ENCODE results near the gene ZNF423.

The ZNF423 gene

GRCh38 chr16:49827805-49828438, 28.0 kb downstream of the ZNF423 start:
- Histone ChIP-seq H3K27me3 (ENCODE audit: control insufficient read depth in 2 of 2, insufficient read depth in 2 of 2, low read length in 2 of 2) (no peaks in the 10 kb centered on the region), H3K36me3 (ENCODE audit: control insufficient read depth in 2 of 2, insufficient read depth in 2 of 2, low read length in 2 of 2) (no peaks in the 10 kb centered on the region), H3K4me1 (ENCODE audit: control insufficient read depth in 2 of 2, insufficient read depth in 2 of 2, low read length in 2 of 2) (peaks cover 0 to 2% of the 10 kb centered on the region in 2 donors), H3K9me3 (ENCODE audit: control insufficient read depth in 2 of 2, low read length in 2 of 2) (no peaks in the 10 kb centered on the region), H3K4me3 (ENCODE audit: low read length in 2 of 2) (no peak overlapping the region), H3K9ac (ENCODE audit: low read depth in 1 of 2, low read length in 2 of 2) (no peak overlapping the region), H3K27ac (ENCODE audit: low read depth in 2 of 2, low read length in 2 of 2) (peak overlapping the region; percentile 28 to 35)

DNA sequence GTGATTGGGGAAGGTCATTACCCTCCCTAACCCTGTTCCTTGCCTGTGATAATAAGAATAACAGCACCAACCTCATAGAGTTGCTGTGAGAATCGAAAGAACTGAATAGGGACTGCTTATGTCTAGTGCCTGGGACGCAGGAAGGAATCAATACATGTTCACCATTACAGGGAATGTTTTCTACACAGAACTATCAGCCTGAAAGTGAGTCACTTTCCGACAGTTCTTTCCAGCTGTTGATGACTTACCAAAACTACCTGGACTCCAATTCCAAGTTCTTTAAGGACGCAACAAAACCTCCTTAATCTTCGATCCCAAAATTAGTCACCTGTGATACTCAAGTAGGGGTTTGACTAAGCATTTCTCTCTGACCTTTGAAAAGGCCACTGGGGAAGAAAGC, 29.4 kb downstream of the ZNF423 start:
- H3K9ac ChIP-seq (ENCODE audit: low read depth in 1 of 2, low read length in 2 of 2), result no peak overlapping the region
- H3K27me3 ChIP-seq (ENCODE audit: control insufficient read depth in 2 of 2, insufficient read depth in 2 of 2, low read length in 2 of 2), result no peaks in the 10 kb centered on the region
- no peak overlapping the region for H3K4me3 ChIP-seq (ENCODE audit: low read length in 2 of 2)
- no peaks in the 10 kb centered on the region for H3K36me3 ChIP-seq (ENCODE audit: control insufficient read depth in 2 of 2, insufficient read depth in 2 of 2, low read length in 2 of 2)
- peaks cover 0 to 2% of the 10 kb centered on the region in 2 donors for H3K4me1 ChIP-seq (ENCODE audit: control insufficient read depth in 2 of 2, insufficient read depth in 2 of 2, low read length in 2 of 2)
- no peak overlapping the region for H3K27ac ChIP-seq (ENCODE audit: low read depth in 2 of 2, low read length in 2 of 2)
- H3K9me3 ChIP-seq (ENCODE audit: control insufficient read depth in 2 of 2, low read length in 2 of 2), result no peaks in the 10 kb centered on the region

- Histone ChIP-seq H3K9me3 (ENCODE audit: control insufficient read depth in 2 of 2, low read length in 2 of 2) (no peaks in the 10 kb centered on the region), H3K27ac (ENCODE audit: low read depth in 2 of 2, low read length in 2 of 2) (no peak overlapping the region), H3K4me1 (ENCODE audit: control insufficient read depth in 2 of 2, insufficient read depth in 2 of 2, low read length in 2 of 2) (peaks cover 0 to 2% of the 10 kb centered on the region in 2 donors), H3K27me3 (ENCODE audit: control insufficient read depth in 2 of 2, insufficient read depth in 2 of 2, low read length in 2 of 2) (no peaks in the 10 kb centered on the region), H3K36me3 (ENCODE audit: control insufficient read depth in 2 of 2, insufficient read depth in 2 of 2, low read length in 2 of 2) (no peaks in the 10 kb centered on the region), H3K9ac (ENCODE audit: low read depth in 1 of 2, low read length in 2 of 2) (no peak overlapping the region), H3K4me3 (ENCODE audit: low read length in 2 of 2) (no peak overlapping the region)
Measured at GRCh38 chr16:49825041-49825440, 30.9 kb downstream of the ZNF423 start.

- Histone ChIP-seq H3K27me3 (ENCODE audit: control insufficient read depth in 2 of 2, insufficient read depth in 2 of 2, low read length in 2 of 2) (no peaks in the 10 kb centered on the region), H3K4me3 (ENCODE audit: low read length in 2 of 2) (no peak overlapping the region), H3K27ac (ENCODE audit: low read depth in 2 of 2, low read length in 2 of 2) (no peak overlapping the region), H3K4me1 (ENCODE audit: control insufficient read depth in 2 of 2, insufficient read depth in 2 of 2, low read length in 2 of 2) (peaks cover 0 to 2% of the 10 kb centered on the region in 2 donors), H3K9me3 (ENCODE audit: control insufficient read depth in 2 of 2, low read length in 2 of 2) (no peaks in the 10 kb centered on the region), H3K36me3 (ENCODE audit: control insufficient read depth in 2 of 2, insufficient read depth in 2 of 2, low read length in 2 of 2) (no peaks in the 10 kb centered on the region), H3K9ac (ENCODE audit: low read depth in 1 of 2, low read length in 2 of 2) (no peak overlapping the region)
Measured at GRCh38 chr16:49824593-49824992, 31.3 kb downstream of the ZNF423 start.

GRCh38 chr16:49822649-49823370, 33.1 kb downstream of the ZNF423 start:
- H3K27ac ChIP-seq (ENCODE audit: low read depth in 2 of 2, low read length in 2 of 2), result no peak overlapping the region
- no peaks in the 10 kb centered on the region for H3K9me3 ChIP-seq (ENCODE audit: control insufficient read depth in 2 of 2, low read length in 2 of 2)
- no peak overlapping the region for H3K9ac ChIP-seq (ENCODE audit: low read depth in 1 of 2, low read length in 2 of 2)
- no peaks in the 10 kb centered on the region for H3K36me3 ChIP-seq (ENCODE audit: control insufficient read depth in 2 of 2, insufficient read depth in 2 of 2, low read length in 2 of 2)
- no peaks in the 10 kb centered on the region for H3K27me3 ChIP-seq (ENCODE audit: control insufficient read depth in 2 of 2, insufficient read depth in 2 of 2, low read length in 2 of 2)
- H3K4me1 ChIP-seq (ENCODE audit: control insufficient read depth in 2 of 2, insufficient read depth in 2 of 2, low read length in 2 of 2), result peaks cover 0 to 2% of the 10 kb centered on the region in 2 donors
- H3K4me3 ChIP-seq (ENCODE audit: low read length in 2 of 2), result no peak overlapping the region

- Histone ChIP-seq H3K27ac (ENCODE audit: low read depth in 2 of 2, low read length in 2 of 2) (no peak overlapping the region), H3K4me1 (ENCODE audit: control insufficient read depth in 2 of 2, insufficient read depth in 2 of 2, low read length in 2 of 2) (peaks cover 0 to 2% of the 10 kb centered on the region in 2 donors), H3K36me3 (ENCODE audit: control insufficient read depth in 2 of 2, insufficient read depth in 2 of 2, low read length in 2 of 2) (no peaks in the 10 kb centered on the region), H3K4me3 (ENCODE audit: low read length in 2 of 2) (no peak overlapping the region), H3K9me3 (ENCODE audit: control insufficient read depth in 2 of 2, low read length in 2 of 2) (no peaks in the 10 kb centered on the region), H3K9ac (ENCODE audit: low read depth in 1 of 2, low read length in 2 of 2) (no peak overlapping the region), H3K27me3 (ENCODE audit: control insufficient read depth in 2 of 2, insufficient read depth in 2 of 2, low read length in 2 of 2) (no peaks in the 10 kb centered on the region)
Measured at GRCh38 chr16:49821614-49822282, 34.2 kb downstream of the ZNF423 start.

GRCh38 chr16:49821156-49821555, 34.8 kb downstream of the ZNF423 start:
- H3K4me1 ChIP-seq (ENCODE audit: control insufficient read depth in 2 of 2, insufficient read depth in 2 of 2, low read length in 2 of 2), result peaks cover 0 to 2% of the 10 kb centered on the region in 2 donors
- no peaks in the 10 kb centered on the region for H3K27me3 ChIP-seq (ENCODE audit: control insufficient read depth in 2 of 2, insufficient read depth in 2 of 2, low read length in 2 of 2)
- no peak overlapping the region for H3K4me3 ChIP-seq (ENCODE audit: low read length in 2 of 2)
- H3K9me3 ChIP-seq (ENCODE audit: control insufficient read depth in 2 of 2, low read length in 2 of 2), result no peaks in the 10 kb centered on the region
- H3K27ac ChIP-seq (ENCODE audit: low read depth in 2 of 2, low read length in 2 of 2), result no peak overlapping the region
- no peak overlapping the region for H3K9ac ChIP-seq (ENCODE audit: low read depth in 1 of 2, low read length in 2 of 2)
- no peaks in the 10 kb centered on the region for H3K36me3 ChIP-seq (ENCODE audit: control insufficient read depth in 2 of 2, insufficient read depth in 2 of 2, low read length in 2 of 2)

GRCh38 chr16:49817754-49818507, 38.0 kb downstream of the ZNF423 start:
- no peaks in the 10 kb centered on the region for H3K4me1 ChIP-seq (ENCODE audit: control insufficient read depth in 2 of 2, insufficient read depth in 2 of 2, low read length in 2 of 2)
- H3K27ac ChIP-seq (ENCODE audit: low read depth in 2 of 2, low read length in 2 of 2), result no peak overlapping the region
- no peaks in the 10 kb centered on the region for H3K36me3 ChIP-seq (ENCODE audit: control insufficient read depth in 2 of 2, insufficient read depth in 2 of 2, low read length in 2 of 2)
- H3K27me3 ChIP-seq (ENCODE audit: control insufficient read depth in 2 of 2, insufficient read depth in 2 of 2, low read length in 2 of 2), result no peaks in the 10 kb centered on the region
- no peak overlapping the region for H3K9ac ChIP-seq (ENCODE audit: low read depth in 1 of 2, low read length in 2 of 2)
- H3K9me3 ChIP-seq (ENCODE audit: control insufficient read depth in 2 of 2, low read length in 2 of 2), result no peaks in the 10 kb centered on the region
- H3K4me3 ChIP-seq (ENCODE audit: low read length in 2 of 2), result no peak overlapping the region

DNA sequence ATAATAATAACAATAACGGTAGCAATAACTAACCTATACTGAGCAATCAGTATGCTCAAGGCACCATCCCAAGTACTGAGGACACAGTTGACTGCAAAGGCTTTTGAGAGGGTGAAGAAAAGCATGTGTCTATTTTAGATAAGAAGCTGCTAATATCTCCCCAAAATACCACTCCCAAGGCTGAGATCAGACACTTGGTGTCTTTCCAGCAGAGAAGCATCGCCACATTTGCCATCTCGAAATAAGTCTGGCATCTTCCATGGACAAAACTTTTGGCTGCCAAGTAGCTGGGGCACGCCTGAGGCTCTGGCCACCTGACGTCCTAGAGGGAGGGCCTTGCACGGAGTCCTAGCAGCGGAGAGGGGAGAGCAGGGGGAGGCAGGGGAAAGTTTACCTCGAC, 39.0 kb downstream of the ZNF423 start:
- Histone ChIP-seq H3K36me3 (ENCODE audit: control insufficient read depth in 2 of 2, insufficient read depth in 2 of 2, low read length in 2 of 2) (no peaks in the 10 kb centered on the region), H3K27ac (ENCODE audit: low read depth in 2 of 2, low read length in 2 of 2) (no peak overlapping the region), H3K4me3 (ENCODE audit: low read length in 2 of 2) (no peak overlapping the region), H3K9me3 (ENCODE audit: control insufficient read depth in 2 of 2, low read length in 2 of 2) (no peaks in the 10 kb centered on the region), H3K27me3 (ENCODE audit: control insufficient read depth in 2 of 2, insufficient read depth in 2 of 2, low read length in 2 of 2) (no peaks in the 10 kb centered on the region), H3K9ac (ENCODE audit: low read depth in 1 of 2, low read length in 2 of 2) (no peak overlapping the region), H3K4me1 (ENCODE audit: control insufficient read depth in 2 of 2, insufficient read depth in 2 of 2, low read length in 2 of 2) (no peaks in the 10 kb centered on the region)
